HG02759 (cell line): ENCODE measurements around the gene RTN1.

Experiments
- ATAC-seq: cut with Tn5 transposase; IDR thresholded peaks from one replicate; pipeline ENCODE4 v1.9.1; 2021; ENCODE audit warnings: mild to moderate bottlenecking, moderate library complexity; ENCODE audit not compliant: unreplicated experiment

The RTN1 gene

GRCh38 chr14:59811073-59811472, 59.5 kb downstream of the RTN1 start:
- ATAC-seq = no peak

GRCh38 chr14:59803052-59803540, 67.5 kb downstream of the RTN1 start:
- no peak for ATAC-seq

GRCh38 chr14:59788176-59788575, 82.4 kb downstream of the RTN1 start:
- ATAC-seq = no peak

- no peak for ATAC-seq
Observed at GRCh38 chr14:59787045-59787674, 83.4 kb downstream of the RTN1 start.

GRCh38 chr14:59785629-59786028, 84.9 kb downstream of the RTN1 start:
- ATAC-seq = no peak

GRCh38 chr14:59782760-59783159, 87.8 kb downstream of the RTN1 start:
- ATAC-seq = no peak

GRCh38 chr14:59777006-59777579, 93.5 kb downstream of the RTN1 start:
- ATAC-seq = no peak

GRCh38 chr14:59776468-59776867, 94.1 kb downstream of the RTN1 start:
- no peak for ATAC-seq

GRCh38 chr14:59772233-59772632, 98.3 kb downstream of the RTN1 start:
- no peak for ATAC-seq

- ATAC-seq = no peak
Observed at GRCh38 chr14:59771577-59771976, 99.0 kb downstream of the RTN1 start.

GRCh38 chr14:59769586-59769985, 101.0 kb downstream of the RTN1 start:
- ATAC-seq = no peak

GRCh38 chr14:59768855-59769375, 101.7 kb downstream of the RTN1 start:
- no peak for ATAC-seq

- no peak for ATAC-seq
Observed at GRCh38 chr14:59761851-59762250, 108.7 kb downstream of the RTN1 start.

GRCh38 chr14:59755409-59756135, 115.0 kb downstream of the RTN1 start:
- ATAC-seq = no peak

GRCh38 chr14:59754256-59754655, 116.3 kb downstream of the RTN1 start:
- no peak for ATAC-seq

- no peak for ATAC-seq
Observed at GRCh38 chr14:59753512-59753911, 117.1 kb downstream of the RTN1 start.

GRCh38 chr14:59751578-59751977, 119.0 kb downstream of the RTN1 start:
- no peak for ATAC-seq

GRCh38 chr14:59739794-59740193, 130.8 kb downstream of the RTN1 start:
- ATAC-seq = no peak

GRCh38 chr14:59728304-59728703, 142.3 kb downstream of the RTN1 start:
- ATAC-seq = no peak

GRCh38 chr14:59727073-59727661, 143.4 kb downstream of the RTN1 start:
- ATAC-seq = no peak

- no peak for ATAC-seq
Observed at GRCh38 chr14:59711080-59711479, 159.5 kb downstream of the RTN1 start.
